IMR-90 (cell line): ENCODE measurements around the gene CDYL2. TPM values are rescaled to one million over a fixed set of nuclear protein-coding genes. Genes with fewer than 3 reads are reported as not detected.

Experiments
- ATAC-seq: fragments of 200-7000 bp; cut with Tn5 transposase; 2 replicates; pipeline ENCODE4 v1.9.1; 2020; ENCODE audit warnings: low read depth, mild to moderate bottlenecking, moderate library complexity
- BruUV-seq: library from RNA; stranded (reverse); fragments of 400-500 nt; replicated peaks from 2 replicates; lab custom pipeline; 2021; lab: Mats Ljungman, UMichigan
- CTCF ChIA-PET: fragments of 300-600 bp; formaldehyde crosslinking; extraction: SDS; loops from one replicate; lab custom pipeline; 2021; ENCODE audit warnings: antibody characterized with exemption; lab: Yijun Ruan, JAX
- POLR2A ChIA-PET: fragments of 300-600 bp; sonication (Branson Sonifier 250); formaldehyde crosslinking; loops from one replicate; lab custom pipeline; 2022; ENCODE audit warnings: antibody characterized with exemption; ENCODE audit not compliant: unreplicated experiment; lab: Charles Lee
- DNase-seq: peaks from one replicate; pipeline ENCODE4 v3.0.0; 2013
- H2AFZ ChIP-seq: replicated peaks from 2 replicates; pipeline ENCODE3; 2013; ENCODE audit warnings: low read length, mild to moderate bottlenecking; ENCODE audit not compliant: poor library complexity
- H2AK5ac ChIP-seq: 2 replicates; pipeline ENCODE4 v1.6.1; 2013; ENCODE audit warnings: low read depth, low read length, inconsistent platforms
- H2AK9ac ChIP-seq: replicated peaks from 2 replicates; pipeline ENCODE3; 2013; ENCODE audit warnings: mild to moderate bottlenecking, low read depth, low read length, moderate library complexity; ENCODE audit not compliant: poor library complexity
- H2BK120ac ChIP-seq: 2 replicates; pipeline ENCODE4 v1.6.1; 2013; ENCODE audit warnings: low read depth, low read length, inconsistent platforms
- H2BK15ac ChIP-seq: 3 replicates; pipeline ENCODE4 v1.6.1; 2013; ENCODE audit warnings: low read depth, low read length, inconsistent platforms
- H2BK20ac ChIP-seq: 2 replicates; pipeline ENCODE4 v1.6.1; 2013; ENCODE audit warnings: low read depth, mild to moderate bottlenecking, inconsistent platforms, low read length, moderate library complexity
- H2BK5ac ChIP-seq: 2 replicates; pipeline ENCODE4 v1.6.1; 2013; ENCODE audit warnings: mild to moderate bottlenecking, low read depth, low read length, inconsistent platforms; ENCODE audit not compliant: poor library complexity, severe bottlenecking
- H3K14ac ChIP-seq: replicated peaks from 2 replicates; pipeline ENCODE4 v1.6.1; 2013; ENCODE audit warnings: low read depth, low read length, inconsistent platforms
- H3K18ac ChIP-seq: 2 replicates; pipeline ENCODE4 v1.6.1; 2013; ENCODE audit warnings: low read depth, low read length, control low read depth
- H3K23ac ChIP-seq: 2 replicates; pipeline ENCODE4 v1.6.1; 2013; ENCODE audit warnings: low read depth, low read length, inconsistent platforms
- H3K27ac ChIP-seq: 2 replicates; pipeline ENCODE4 v1.5.1; 2013; ENCODE audit warnings: mild to moderate bottlenecking, control low read depth, low read length; ENCODE audit not compliant: insufficient read depth
- H3K27me3 ChIP-seq: 2 replicates; pipeline ENCODE4 v1.6.1; 2013; ENCODE audit warnings: low read length; ENCODE audit not compliant: control insufficient read depth, insufficient read depth
- H3K36me3 ChIP-seq: 2 replicates; pipeline ENCODE4 v1.6.1; 2013; ENCODE audit warnings: low read length, mixed read lengths; ENCODE audit not compliant: control insufficient read depth, insufficient read depth
- H3K4ac ChIP-seq: 2 replicates; pipeline ENCODE4 v1.6.1; 2013; ENCODE audit warnings: low read depth, low read length, inconsistent platforms
- H3K4me1 ChIP-seq: 2 replicates; pipeline ENCODE4 v1.6.1; 2013; ENCODE audit warnings: low read length, mixed read lengths; ENCODE audit not compliant: control insufficient read depth, insufficient read depth
- H3K4me2 ChIP-seq: 2 replicates; pipeline ENCODE4 v1.6.1; 2013; ENCODE audit warnings: low read depth, mild to moderate bottlenecking, control low read depth, low read length, moderate library complexity
- H3K4me3 ChIP-seq: 2 replicates; pipeline ENCODE4 v1.5.1; 2013; ENCODE audit warnings: low read depth, mild to moderate bottlenecking, control low read depth, low read length, moderate library complexity; ENCODE audit not compliant: insufficient read depth
- H3K56ac ChIP-seq: 2 replicates; pipeline ENCODE4 v1.6.1; 2013; ENCODE audit warnings: low read length, inconsistent platforms; ENCODE audit not compliant: insufficient read depth; ENCODE audit errors: extremely low read depth
- H3K79me1 ChIP-seq, 2 experiments: 2 replicates each; pipeline ENCODE4 v1.6.1; 2013; ENCODE audit warnings: low read length in 2 of 2, inconsistent platforms in 1 of 2, low read depth in 1 of 2
- H3K9ac ChIP-seq: 2 replicates; pipeline ENCODE4 v1.6.1; 2013; ENCODE audit warnings: low read depth, low read length, control low read depth
- H3K9me1 ChIP-seq: 2 replicates; pipeline ENCODE4 v1.6.1; 2013; ENCODE audit warnings: low read length, inconsistent platforms; ENCODE audit not compliant: insufficient read depth
- H3K9me3 ChIP-seq: 2 replicates; pipeline ENCODE4 v1.6.1; 2013; ENCODE audit warnings: low read length; ENCODE audit not compliant: control insufficient read depth, insufficient read depth
- H4K20me1 ChIP-seq: 2 replicates; pipeline ENCODE4 v1.6.1; 2013; ENCODE audit warnings: low read length, inconsistent platforms; ENCODE audit not compliant: insufficient read depth
- H4K5ac ChIP-seq: 2 replicates; pipeline ENCODE4 v1.6.1; 2013; ENCODE audit warnings: mild to moderate bottlenecking, low read depth, low read length, control low read depth
- H4K8ac ChIP-seq, 2 experiments: 2 replicates each; pipeline ENCODE4 v1.6.1; 2013; ENCODE audit warnings: low read depth in 2 of 2, low read length in 2 of 2, control low read depth in 1 of 2, inconsistent platforms in 1 of 2
- H4K91ac ChIP-seq: 2 replicates; pipeline ENCODE4 v1.6.1; 2013; ENCODE audit warnings: low read depth, low read length, inconsistent platforms; ENCODE audit not compliant: insufficient read depth
- BHLHE40 ChIP-seq: fragments of 150-350 bp; IDR thresholded peaks from 2 replicates; pipeline ENCODE4 v1.6.1; 2016; ENCODE audit warnings: mild to moderate bottlenecking, low read depth, low read length
- CEBPB ChIP-seq: IDR thresholded peaks from 2 replicates; pipeline ENCODE4 v1.6.1; 2012; ENCODE audit warnings: low read depth, low read length, improper control_type of control experiment
- CHD1 ChIP-seq: IDR thresholded peaks from 2 replicates; pipeline ENCODE4 v1.6.1; 2012; ENCODE audit warnings: low read depth, low read length, improper control_type of control experiment
- ELK1 ChIP-seq: fragments of 150-350 bp; IDR thresholded peaks from 2 replicates; pipeline ENCODE4 v1.6.1; 2016; ENCODE audit warnings: low read depth, mild to moderate bottlenecking, low read length, moderate library complexity, borderline replicate concordance
- MAFK ChIP-seq: IDR thresholded peaks from 2 replicates; pipeline ENCODE4 v1.6.1; 2012; ENCODE audit warnings: low read depth, low read length, improper control_type of control experiment
- MXI1 ChIP-seq: IDR thresholded peaks from 2 replicates; pipeline ENCODE4 v1.6.1; 2012; ENCODE audit warnings: low read depth, mild to moderate bottlenecking, low read length, moderate library complexity, borderline replicate concordance
- NFE2L2 ChIP-seq: fragments of 150-350 bp; IDR thresholded peaks from 2 replicates; pipeline ENCODE4 v1.6.1; 2016; ENCODE audit warnings: low read depth, mild to moderate bottlenecking, low read length
- POLR2A ChIP-seq: IDR thresholded peaks from 2 replicates; pipeline ENCODE4 v1.6.1; 2012; ENCODE audit warnings: mild to moderate bottlenecking, low read depth, low read length
- RAD21 ChIP-seq: IDR thresholded peaks from 2 replicates; pipeline ENCODE4 v1.6.1; 2012; ENCODE audit warnings: low read length, improper control_type of control experiment
- RCOR1 ChIP-seq: IDR thresholded peaks from 2 replicates; pipeline ENCODE4 v1.6.1; 2012; ENCODE audit warnings: mild to moderate bottlenecking, low read length, improper control_type of control experiment; ENCODE audit not compliant: insufficient replicate concordance
- RFX5 ChIP-seq: IDR thresholded peaks from 2 replicates; pipeline ENCODE4 v1.8.0; 2012; ENCODE audit warnings: low read depth, mild to moderate bottlenecking, low read length, moderate library complexity
- SMC3 ChIP-seq: fragments of 150-350 bp; IDR thresholded peaks from 2 replicates; pipeline ENCODE4 v1.6.1; 2016; ENCODE audit warnings: low read depth, mild to moderate bottlenecking, antibody characterized with exemption, low read length, moderate library complexity
- WGBS, 2 experiments: methylation state at CpG; one replicate each; pipeline versions ENCODE4 v1.1.5 to v1.1.7; 2013; ENCODE audit warnings: missing lambda C conversion rate in 2 of 2; ENCODE audit not compliant: insufficient read length in 1 of 2; ENCODE audit errors: extremely low coverage in 2 of 2; 5-methylcytosine and 5-hydroxymethylcytosine counted together
- dilution Hi-C: fragments of 300-500 bp; cut with HindIII; formaldehyde crosslinking; loops from one replicate; pipeline ENCODE4 v1.14.3; 2018; ENCODE audit warnings: low sequenced_read_pairs; ENCODE audit not compliant: unreplicated experiment
- in situ Hi-C: fragments of 300-500 bp; cut with MboI; formaldehyde crosslinking; loops from 3 replicates; pipeline ENCODE4 v1.14.3; 2019; ENCODE audit warnings: low sequenced_read_pairs, inconsistent platforms, mixed read lengths
- intact Hi-C: fragments of 100-400 bp; cut with micrococcal nuclease; formaldehyde crosslinking; loops from 2 replicates; pipeline ENCODE4 v1.10.0; 2022
- polyA plus RNA-seq, 3 experiments: library from polyadenylated mRNA; depleted of rRNA; stranded (reverse); fragments of >200 nt; gene quantifications; 2 replicates each; pipeline ENCODE4 v1.2.3, GENCODE V29; 2012; ENCODE audit warnings: low replicate concordance in 1 of 3
- total RNA-seq: library from RNA; depleted of rRNA; stranded (reverse); fragments of >200 nt; gene quantifications from 2 replicates; pipeline ENCODE4 v1.2.3, GENCODE V29; 2012
- TF ChIP-seq, protein P1 (sequence below): conservative IDR thresholded peaks from 2 replicates; pipeline ENCODE4 v1.5.1; 2012; ENCODE audit warnings: mild to moderate bottlenecking, low read depth, low read length, improper control_type of control experiment

The CDYL2 gene
- total and polyA plus RNA-seq, 2 of the 4 experiments (the other 2 are of a cell fraction): 1.2 to 3.9 TPM

- Histone ChIP-seq H2BK5ac (no peak overlapping the region), H4K5ac (no peak overlapping the region), H3K4me1 (no peaks in the 10 kb centered on the region), H3K18ac (no peak overlapping the region), H2AK5ac (no peak overlapping the region), H2BK20ac (no peak overlapping the region), H3K9me3 (peaks cover 5% of the 10 kb centered on the region), H3K23ac (no peak overlapping the region), H3K27ac (no peak overlapping the region), H3K56ac (no peak overlapping the region), H2AK9ac (no peak overlapping the region), H3K4me3 (no peak overlapping the region), H3K9ac (no peak overlapping the region), H3K9me1 (no peaks in the 10 kb centered on the region), H3K4me2 (no peak overlapping the region), H3K4ac (no peak overlapping the region), H4K91ac (no peak overlapping the region), H3K36me3 (no peaks in the 10 kb centered on the region), H3K79me1 (peaks cover 0 to 6% of the 10 kb centered on the region in 2 experiments; a peak in 3 of 4 replicates), H2AFZ (no peak overlapping the region), H3K27me3 (no peaks in the 10 kb centered on the region), H2BK15ac (no peak overlapping the region), H4K8ac (no peak overlapping the region), H3K14ac (no peak overlapping the region), H2BK120ac (no peak overlapping the region), H4K20me1 (no peaks in the 10 kb centered on the region)
- in situ Hi-C loops: no loop called here
- ChIA-PET POLR2A (no interaction called here), CTCF (no interaction called here)
- intact Hi-C loops: no loop called here
- 96% methylated on average over 4 of the region's 10 CpGs; no CpG with 5 or more reads in 1 of the 2 experiments for WGBS, 2 experiments
- BruUV-seq: no TSS peak
- TF ChIP-seq MXI1: no peak
- TF ChIP-seq CEBPB: no peak
- no peak for TF ChIP-seq RAD21
- TF ChIP-seq, protein P1, sequence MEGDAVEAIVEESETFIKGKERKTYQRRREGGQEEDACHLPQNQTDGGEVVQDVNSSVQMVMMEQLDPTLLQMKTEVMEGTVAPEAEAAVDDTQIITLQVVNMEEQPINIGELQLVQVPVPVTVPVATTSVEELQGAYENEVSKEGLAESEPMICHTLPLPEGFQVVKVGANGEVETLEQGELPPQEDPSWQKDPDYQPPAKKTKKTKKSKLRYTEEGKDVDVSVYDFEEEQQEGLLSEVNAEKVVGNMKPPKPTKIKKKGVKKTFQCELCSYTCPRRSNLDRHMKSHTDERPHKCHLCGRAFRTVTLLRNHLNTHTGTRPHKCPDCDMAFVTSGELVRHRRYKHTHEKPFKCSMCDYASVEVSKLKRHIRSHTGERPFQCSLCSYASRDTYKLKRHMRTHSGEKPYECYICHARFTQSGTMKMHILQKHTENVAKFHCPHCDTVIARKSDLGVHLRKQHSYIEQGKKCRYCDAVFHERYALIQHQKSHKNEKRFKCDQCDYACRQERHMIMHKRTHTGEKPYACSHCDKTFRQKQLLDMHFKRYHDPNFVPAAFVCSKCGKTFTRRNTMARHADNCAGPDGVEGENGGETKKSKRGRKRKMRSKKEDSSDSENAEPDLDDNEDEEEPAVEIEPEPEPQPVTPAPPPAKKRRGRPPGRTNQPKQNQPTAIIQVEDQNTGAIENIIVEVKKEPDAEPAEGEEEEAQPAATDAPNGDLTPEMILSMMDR: no peak
- no peak for TF ChIP-seq RCOR1
- TF ChIP-seq MAFK: no peak
- TF ChIP-seq POLR2A: no peak
- TF ChIP-seq ELK1: no peak
- no peak for TF ChIP-seq CHD1
- TF ChIP-seq BHLHE40: no peak
- no peak for TF ChIP-seq NFE2L2
- no peak for TF ChIP-seq RFX5
- no peak for TF ChIP-seq SMC3
- ATAC-seq: no peak
- dilution Hi-C loops: no loop called here
- no peak for DNase-seq
These were observed 114.9 kb downstream of the CDYL2 start for GRCh38 chr16:80689487-80689886.
